ENCODE results near the gene SLC7A11.

GRCh38 chr4:138216272-138216867 is 25.8 kb downstream of the SLC7A11 start:
- TF ChIP-seq, protein P1, sequence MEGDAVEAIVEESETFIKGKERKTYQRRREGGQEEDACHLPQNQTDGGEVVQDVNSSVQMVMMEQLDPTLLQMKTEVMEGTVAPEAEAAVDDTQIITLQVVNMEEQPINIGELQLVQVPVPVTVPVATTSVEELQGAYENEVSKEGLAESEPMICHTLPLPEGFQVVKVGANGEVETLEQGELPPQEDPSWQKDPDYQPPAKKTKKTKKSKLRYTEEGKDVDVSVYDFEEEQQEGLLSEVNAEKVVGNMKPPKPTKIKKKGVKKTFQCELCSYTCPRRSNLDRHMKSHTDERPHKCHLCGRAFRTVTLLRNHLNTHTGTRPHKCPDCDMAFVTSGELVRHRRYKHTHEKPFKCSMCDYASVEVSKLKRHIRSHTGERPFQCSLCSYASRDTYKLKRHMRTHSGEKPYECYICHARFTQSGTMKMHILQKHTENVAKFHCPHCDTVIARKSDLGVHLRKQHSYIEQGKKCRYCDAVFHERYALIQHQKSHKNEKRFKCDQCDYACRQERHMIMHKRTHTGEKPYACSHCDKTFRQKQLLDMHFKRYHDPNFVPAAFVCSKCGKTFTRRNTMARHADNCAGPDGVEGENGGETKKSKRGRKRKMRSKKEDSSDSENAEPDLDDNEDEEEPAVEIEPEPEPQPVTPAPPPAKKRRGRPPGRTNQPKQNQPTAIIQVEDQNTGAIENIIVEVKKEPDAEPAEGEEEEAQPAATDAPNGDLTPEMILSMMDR (IDR thresholded peaks at IDR 0.05): no peak
- no peak for TF ChIP-seq POLR2A (IDR thresholded peaks at IDR 0.05)
